Ovary (tissue), 9 donors: ENCODE measurements around the gene LCT. TPM values are rescaled to one million over a fixed set of nuclear protein-coding genes. Genes with fewer than 3 reads are reported as not detected.

ENCODE experiments used
- DNase-seq, 5 donors: peaks; one replicate each; pipeline ENCODE4 v3.0.0-alpha.2; 2019 to 2020
- H3K27ac ChIP-seq, 2 donors: fragments of 200-600 bp; one replicate each; pipeline versions ENCODE4 v1.5.1 to v1.8.0; 2019 to 2022
- H3K27me3 ChIP-seq: fragments of 200-600 bp; one replicate; pipeline ENCODE4 v1.8.0; 2022
- H3K36me3 ChIP-seq: fragments of 200-600 bp; sonication (generic); one replicate; pipeline ENCODE4 v1.5.1; 2019
- H3K4me1 ChIP-seq: one replicate; pipeline ENCODE4 v1.8.1; 2013; ENCODE audit warnings: mild to moderate bottlenecking, moderate library complexity; ENCODE audit not compliant: insufficient read depth
- H3K4me3 ChIP-seq: fragments of 200-600 bp; sonication (generic); one replicate; pipeline ENCODE4 v1.5.1; 2017
- H3K9me3 ChIP-seq, 2 donors: fragments of 200-600 bp in 1 of 2; sonication (generic) in 1 of 2; one replicate each; pipeline versions ENCODE4 v1.5.1 to v1.8.1; 2013 to 2019; ENCODE audit warnings: mild to moderate bottlenecking in 1 of 2, moderate library complexity in 1 of 2
- EP300 ChIP-seq: sonication (generic); formaldehyde crosslinking; IDR thresholded peaks from one replicate; pipeline ENCODE4 v1.6.1; 2017; ENCODE audit warnings: antibody characterized with exemption
- POLR2A ChIP-seq: fragments of 450-650 bp; IDR thresholded peaks from one replicate; pipeline ENCODE4 v1.6.1; 2017; ENCODE audit warnings: antibody characterized with exemption, mild to moderate bottlenecking, moderate library complexity
- WGBS, 3 donors: extraction: QIAGEN DNeasy Blood & Tissue Kit in 1 of 3; methylation state at CpG; one replicate each; pipeline versions ENCODE4 v1.1.5 to v1.1.7; 2013 to 2017; 5-methylcytosine and 5-hydroxymethylcytosine counted together
- intact Hi-C, 4 donors: fragments of 100-400 bp; cut with DNase I; formaldehyde crosslinking; loops; one replicate each; pipeline versions ENCODE4 v1.11.0 to v1.15.1; 2022 to 2023
- polyA plus RNA-seq, 2 donors: library from polyadenylated mRNA; stranded (reverse); fragments of 200-250 nt in 1 of 2; fragments of 350-450 nt in 1 of 2; fragmentation: Illumina TruSeq in 1 of 2; extraction: RNeasy Lipid Tissue Mini Kit (QIAGEN cat#74804) in 1 of 2; gene quantifications; one replicate each; pipeline ENCODE4 v1.2.3, GENCODE V29; 2013 to 2014
- total RNA-seq, 7 donors: library from RNA; depleted of rRNA in 2 of 7; stranded (reverse); fragments of >200 nt in 2 of 7; fragmentation: NEBNext Ultra II Directional in 3 of 7; extraction: Animal tissue kit (Norgen Biotek cat#: 25700) in 3 of 7; gene quantifications; one replicate each; pipeline versions ENCODE4 v1.1.0 to v1.2.4, GENCODE V29; 2016 to 2023
- TF ChIP-seq, protein P1 (sequence below), 3 donors: fragments of 450-650 bp in 2 of 3; fragments of 200-600 bp in 1 of 3; IDR thresholded peaks; one replicate each; pipeline versions ENCODE4 v1.5.1 to v1.8.0; 2016 to 2022; ENCODE audit warnings: antibody characterized with exemption in 3 of 3, mild to moderate bottlenecking in 1 of 3
- donor health status: DM: no; HTN: no; CAD: no; lungs with moderate emphysema.
- donor health status: DM: no; HTN: no; CAD: no.
- donor health status: Bipolar disorder and iron deficiency.
- donor health status: DM: yes; HTN: yes; CAD: no.
- donor health status: DM: no; HTN: no; CAD: no.
- donor health status: DM: yes; HTN: yes; CAD: no.

LCT gene
- total and polyA plus RNA-seq, 9 donors: 0.12 TPM; not detected in 8

DNA sequence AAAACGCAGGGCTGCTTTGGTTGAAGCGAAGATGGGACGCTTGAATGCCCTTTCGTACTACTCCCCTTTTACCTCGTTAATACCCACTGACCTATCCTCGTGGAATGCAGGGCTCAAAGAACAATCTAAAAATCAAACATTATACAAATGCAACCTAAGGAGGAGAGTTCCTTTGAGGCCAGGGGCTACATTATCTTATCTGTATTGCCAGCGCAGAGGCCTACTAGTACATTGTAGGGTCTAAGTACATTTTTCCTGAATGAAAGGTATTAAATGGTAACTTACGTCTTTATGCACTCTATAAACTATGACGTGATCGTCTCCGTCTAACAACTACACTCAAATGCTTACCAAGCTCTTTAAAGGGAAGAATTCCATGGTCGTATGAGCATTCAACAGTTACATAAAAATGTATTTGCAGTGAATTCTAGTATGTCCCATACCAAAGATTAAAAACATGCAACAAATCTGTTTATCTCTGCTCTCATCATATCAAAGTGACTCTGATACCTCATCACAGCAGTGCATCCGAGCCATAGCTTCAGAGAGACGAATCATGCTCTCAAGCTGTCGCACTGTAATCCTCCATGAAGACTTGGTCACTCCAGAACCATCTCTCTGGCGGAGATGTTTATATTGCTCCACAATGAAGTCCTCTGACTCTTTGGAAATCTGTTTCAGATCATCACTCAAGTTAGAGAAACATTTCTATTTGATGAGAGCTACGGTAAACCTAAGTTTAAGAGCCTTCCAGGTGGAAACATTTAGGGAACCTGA lies 14.1 kb upstream of the LCT start:
- Histone ChIP-seq H3K27me3 (no peaks in the 10 kb centered on the region), H3K4me1 (no peaks in the 10 kb centered on the region), H3K36me3 (no peaks in the 10 kb centered on the region), H3K9me3 (no peaks in the 10 kb centered on the region), H3K4me3 (no peak overlapping the region), H3K27ac (no peak overlapping the region)
- 86 to 87% (median 86%) methylated on average over 17 of the region's 17 CpGs for WGBS, 3 donors
- DNase-seq: no peak
- intact Hi-C loops: no loop called here
- TF ChIP-seq, protein P1, sequence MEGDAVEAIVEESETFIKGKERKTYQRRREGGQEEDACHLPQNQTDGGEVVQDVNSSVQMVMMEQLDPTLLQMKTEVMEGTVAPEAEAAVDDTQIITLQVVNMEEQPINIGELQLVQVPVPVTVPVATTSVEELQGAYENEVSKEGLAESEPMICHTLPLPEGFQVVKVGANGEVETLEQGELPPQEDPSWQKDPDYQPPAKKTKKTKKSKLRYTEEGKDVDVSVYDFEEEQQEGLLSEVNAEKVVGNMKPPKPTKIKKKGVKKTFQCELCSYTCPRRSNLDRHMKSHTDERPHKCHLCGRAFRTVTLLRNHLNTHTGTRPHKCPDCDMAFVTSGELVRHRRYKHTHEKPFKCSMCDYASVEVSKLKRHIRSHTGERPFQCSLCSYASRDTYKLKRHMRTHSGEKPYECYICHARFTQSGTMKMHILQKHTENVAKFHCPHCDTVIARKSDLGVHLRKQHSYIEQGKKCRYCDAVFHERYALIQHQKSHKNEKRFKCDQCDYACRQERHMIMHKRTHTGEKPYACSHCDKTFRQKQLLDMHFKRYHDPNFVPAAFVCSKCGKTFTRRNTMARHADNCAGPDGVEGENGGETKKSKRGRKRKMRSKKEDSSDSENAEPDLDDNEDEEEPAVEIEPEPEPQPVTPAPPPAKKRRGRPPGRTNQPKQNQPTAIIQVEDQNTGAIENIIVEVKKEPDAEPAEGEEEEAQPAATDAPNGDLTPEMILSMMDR (IDR thresholded peaks at IDR 0.05): no peak
- TF ChIP-seq EP300 (no peak), POLR2A (no peak)

DNA sequence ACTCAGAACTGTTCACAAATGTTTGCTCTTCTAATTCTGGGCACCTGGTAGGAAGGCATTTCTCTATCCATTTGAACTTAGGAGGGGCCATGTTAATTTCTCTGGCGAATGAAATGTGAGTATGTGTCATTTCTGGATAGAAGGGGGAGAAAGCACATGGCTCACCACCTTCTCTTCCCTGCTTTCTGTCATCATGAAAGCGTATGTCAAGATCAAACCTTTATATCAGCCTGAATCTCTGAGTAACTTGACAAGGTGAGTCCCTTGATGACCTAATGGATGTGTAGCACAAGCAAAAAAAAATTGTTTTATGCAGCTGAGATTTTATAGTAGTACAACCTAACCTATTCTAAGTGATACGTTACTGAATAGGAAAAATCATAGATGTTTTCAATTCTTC lies 12.1 kb upstream of the LCT start:
- Histone ChIP-seq H3K9me3 (no peaks in the 10 kb centered on the region), H3K4me1 (no peaks in the 10 kb centered on the region), H3K36me3 (no peaks in the 10 kb centered on the region), H3K27ac (no peak overlapping the region), H3K4me3 (no peak overlapping the region), H3K27me3 (no peaks in the 10 kb centered on the region)
- intact Hi-C loops: no loop called here
- no peak for DNase-seq
- 93 to 95% (median 93%) methylated on average over 3 of the region's 3 CpGs for WGBS, 3 donors
- TF ChIP-seq EP300 (no peak), POLR2A (no peak)
- TF ChIP-seq, protein P1 (IDR thresholded peaks at IDR 0.05): no peak

DNA sequence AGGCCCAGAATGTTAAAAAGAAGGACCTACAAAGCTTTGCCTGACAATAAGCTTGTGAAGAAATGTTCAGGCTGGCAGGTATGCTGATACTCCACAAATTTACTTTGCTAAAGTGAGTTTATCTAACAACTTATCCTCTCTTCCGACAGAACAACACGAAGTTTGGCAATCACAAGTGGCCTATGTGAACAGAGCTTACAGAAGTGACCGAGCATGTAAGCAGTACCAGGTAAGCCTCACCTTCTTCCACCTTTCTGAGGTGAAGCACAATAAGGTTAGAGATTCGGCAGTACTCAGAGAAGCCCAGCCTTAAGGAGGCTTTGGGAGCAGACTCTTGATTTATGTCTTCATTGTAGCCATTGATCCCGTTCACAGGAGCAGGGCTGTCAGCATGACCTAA lies 9.0 kb upstream of the LCT start:
- Histone ChIP-seq H3K27me3 (no peaks in the 10 kb centered on the region), H3K36me3 (no peaks in the 10 kb centered on the region), H3K4me3 (no peak overlapping the region), H3K4me1 (no peaks in the 10 kb centered on the region), H3K27ac (no peak overlapping the region), H3K9me3 (no peaks in the 10 kb centered on the region)
- intact Hi-C loops: no loop called here
- DNase-seq: no peak
- 89 to 95% (median 91%) methylated on average over 5 of the region's 5 CpGs for WGBS, 3 donors
- TF ChIP-seq EP300 (no peak), POLR2A (no peak)
- TF ChIP-seq, protein P1 (IDR thresholded peaks at IDR 0.05): no peak

DNA sequence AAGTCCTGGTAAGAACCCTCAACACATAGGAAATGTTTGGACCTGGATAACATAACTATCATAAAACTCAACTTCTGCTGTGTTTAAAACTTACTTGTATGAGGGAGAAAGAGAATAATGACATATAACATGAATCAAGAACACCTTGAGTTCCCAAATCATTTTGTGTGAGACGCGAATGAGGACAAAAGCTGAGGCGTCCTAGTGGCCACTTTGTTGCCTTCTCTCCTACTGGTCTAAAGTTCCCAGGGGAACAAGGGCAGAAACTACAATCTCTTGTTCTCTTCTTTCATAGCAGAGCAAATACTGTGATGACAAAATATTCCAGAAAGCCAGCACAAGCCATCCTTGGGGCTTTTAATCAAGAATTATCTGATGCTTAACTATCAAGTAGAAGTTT lies 8.3 kb upstream of the LCT start:
- 92 to 95% (median 93%) methylated on average over 3 of the region's 3 CpGs for WGBS, 3 donors

More for the DNA sequence above, 8.3 kb upstream of the LCT start:
- Histone ChIP-seq H3K9me3 (no peaks in the 10 kb centered on the region), H3K4me1 (no peaks in the 10 kb centered on the region), H3K27ac (no peak overlapping the region), H3K27me3 (no peaks in the 10 kb centered on the region), H3K4me3 (no peak overlapping the region), H3K36me3 (no peaks in the 10 kb centered on the region)
- TF ChIP-seq EP300: no peak
- TF ChIP-seq, protein P1 (IDR thresholded peaks at IDR 0.05): no peak
- no peak for TF ChIP-seq POLR2A
- intact Hi-C loops: no loop called here
- DNase-seq: no peak
